Hippocampal formation (tissue), 2 donors: ENCODE measurements around the gene TMEM266.

Experiments used
- DNase-seq, 2 donors: peaks; one replicate each; lab custom pipeline; 2025; lab: John Stamatoyannopoulos, UW

TMEM266 gene

DNA sequence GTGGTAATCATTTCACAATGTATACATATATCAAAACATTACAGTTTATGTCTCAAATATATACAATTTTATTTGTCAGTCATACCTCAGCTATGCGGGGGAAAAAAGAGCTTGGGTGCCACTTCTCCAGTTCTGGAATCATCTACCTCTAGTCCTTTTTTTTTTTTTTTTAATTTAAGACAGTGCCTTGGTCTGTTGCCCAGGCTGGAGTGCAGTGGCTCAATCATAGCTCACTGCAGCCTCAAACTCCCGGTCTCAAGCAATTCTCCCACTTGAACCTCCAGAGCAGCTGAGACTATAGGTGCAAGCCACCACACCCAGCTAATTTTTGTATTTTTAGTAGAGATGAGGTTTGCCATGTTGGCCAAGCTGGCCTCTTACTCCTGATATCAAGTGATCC is 67.4 kb downstream of the TMEM266 start:
- no peak for DNase-seq

GRCh38 chr15:76127880-76128279 is 68.1 kb downstream of the TMEM266 start:
- DNase-seq: no peak

DNA sequence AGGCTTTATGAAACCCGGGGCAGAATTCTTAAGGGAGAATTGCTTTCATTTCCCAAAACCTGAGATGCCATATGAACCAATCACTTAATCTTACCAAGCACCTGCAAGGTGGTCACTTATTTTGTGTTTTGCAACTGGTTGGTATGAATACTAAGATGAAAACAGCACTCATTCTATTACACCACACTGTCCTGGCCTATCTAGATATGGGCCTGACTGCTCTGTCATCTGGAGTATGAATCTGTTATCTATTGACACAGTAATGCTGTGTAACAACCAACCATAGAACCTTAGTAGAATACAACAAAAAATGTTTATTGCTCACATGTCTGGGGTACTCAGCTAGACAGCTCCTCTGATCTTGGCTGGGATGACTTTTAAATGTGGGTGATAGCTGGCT is 74.8 kb downstream of the TMEM266 start:
- DNase-seq: no peak

- DNase-seq: no peak
Observed at GRCh38 chr15:76135516-76135915, 75.7 kb downstream of the TMEM266 start.

DNA sequence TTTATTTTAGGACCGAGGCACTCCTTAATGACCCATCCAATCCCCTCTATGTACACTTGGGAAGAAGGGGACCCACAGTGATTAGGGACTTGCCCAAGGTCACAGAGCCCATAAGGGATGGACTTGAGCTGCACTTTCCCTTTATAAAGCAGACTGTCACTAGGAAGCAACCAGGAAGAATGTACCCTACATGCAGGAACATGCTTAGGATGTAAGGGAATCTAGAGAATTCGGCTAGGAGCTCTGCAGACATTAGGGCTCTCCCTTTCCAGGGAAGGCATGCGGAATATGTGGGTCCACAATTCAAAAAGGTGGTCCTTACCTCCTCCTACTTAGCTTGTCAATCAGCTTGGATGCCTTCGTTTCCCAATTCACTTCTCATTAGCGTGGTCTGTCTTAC is 78.7 kb downstream of the TMEM266 start:
- no peak for DNase-seq

GRCh38 chr15:76139368-76140073 is 79.7 kb downstream of the TMEM266 start:
- peak; percentile 27 to 46 for DNase-seq

GRCh38 chr15:76140074-76140464 is 80.3 kb downstream of the TMEM266 start:
- no peak for DNase-seq

GRCh38 chr15:76146812-76147211 is 87.0 kb downstream of the TMEM266 start:
- no peak for DNase-seq

DNA sequence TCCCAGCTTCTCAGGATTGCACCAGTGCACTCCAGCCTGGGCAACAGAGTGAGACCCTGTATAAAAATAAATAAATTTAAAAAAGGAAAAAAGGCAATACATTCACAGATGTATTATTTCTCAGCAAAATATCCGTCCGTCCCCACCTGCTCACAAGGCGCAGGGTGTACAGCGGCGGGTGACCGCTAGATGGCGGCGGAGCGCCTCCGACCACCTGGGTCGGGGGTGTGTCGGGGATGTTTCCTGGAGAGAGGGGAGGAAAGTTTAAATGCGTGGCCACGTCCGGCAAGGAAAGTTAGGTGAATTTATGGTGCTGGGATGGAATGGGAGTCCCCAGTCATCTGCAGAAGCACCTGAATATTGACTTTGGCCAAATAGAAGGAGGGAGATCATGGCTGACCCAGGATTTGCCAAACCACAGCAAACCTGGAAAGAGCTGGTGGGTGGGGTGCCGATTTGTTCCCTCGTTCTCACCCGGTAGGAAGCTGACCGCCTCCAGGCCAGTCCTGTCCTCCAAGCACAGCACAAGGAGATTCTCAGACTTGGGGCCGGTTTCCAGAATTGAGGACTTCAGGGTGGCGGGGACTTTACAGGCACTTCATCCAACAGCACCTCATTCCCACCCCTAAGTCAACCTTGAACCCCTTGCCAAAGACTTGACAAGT is 88.3 kb downstream of the TMEM266 start:
- no peak for DNase-seq

GRCh38 chr15:76149291-76149915 is 89.6 kb downstream of the TMEM266 start:
- DNase-seq: peak in 1 of 2 donors; percentile 8

DNA sequence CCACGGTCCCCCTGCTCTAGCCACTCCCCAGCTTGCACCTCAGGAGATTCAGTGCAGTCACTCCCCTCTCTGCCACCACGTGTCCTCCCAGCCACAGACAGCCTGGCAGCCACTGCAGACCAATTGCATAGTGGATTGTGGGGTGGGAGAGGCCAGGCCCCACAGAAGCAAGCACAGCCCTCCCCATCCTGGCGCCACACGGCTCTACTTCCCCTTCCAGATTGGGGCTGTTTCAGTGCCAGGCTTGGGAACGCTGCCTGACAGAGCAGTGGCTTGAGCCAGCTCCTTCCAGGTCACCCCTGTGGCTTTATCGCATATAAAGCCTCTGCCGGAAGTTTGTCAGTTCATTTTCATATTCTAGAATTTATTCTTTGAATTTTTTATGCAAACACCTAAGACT is 90.7 kb downstream of the TMEM266 start:
- peak in 1 of 2 donors; percentile 25 for DNase-seq

DNA sequence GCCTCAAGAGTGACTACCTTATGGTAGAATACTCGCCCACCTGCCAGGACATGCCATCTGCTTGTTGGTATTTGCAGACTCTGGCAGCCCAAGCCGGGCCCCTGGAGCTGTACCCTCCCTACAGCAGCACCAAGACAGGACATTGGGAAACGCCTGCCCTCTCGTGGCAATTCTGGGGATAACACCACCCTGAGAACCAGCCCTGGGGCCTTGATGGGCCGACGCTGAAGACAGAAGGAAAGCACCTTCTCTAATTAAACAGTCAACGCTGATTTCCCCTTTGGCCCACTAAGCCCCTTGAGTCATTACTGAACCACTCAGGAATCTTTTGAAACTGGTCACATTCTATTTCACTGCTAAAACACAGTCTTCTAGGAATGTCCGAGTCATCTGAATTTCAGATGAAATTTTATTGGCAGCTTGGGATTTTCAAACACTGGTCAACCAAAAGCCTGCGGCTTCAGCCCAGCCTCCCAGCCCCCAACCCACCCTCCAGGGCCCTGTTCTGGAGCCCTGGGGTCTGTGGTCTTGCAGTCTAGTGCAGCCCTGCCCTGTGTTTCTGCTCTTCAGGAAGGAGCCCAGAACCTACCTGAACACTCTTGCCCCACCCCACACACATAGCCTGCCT is 91.3 kb downstream of the TMEM266 start:
- DNase-seq: peak; percentile 14 to 54

GRCh38 chr15:76151599-76151974 is 91.8 kb downstream of the TMEM266 start:
- DNase-seq: no peak

GRCh38 chr15:76152197-76152596 is 92.4 kb downstream of the TMEM266 start:
- DNase-seq: no peak

GRCh38 chr15:76153241-76154197 is 93.7 kb downstream of the TMEM266 start:
- no peak for DNase-seq

DNA sequence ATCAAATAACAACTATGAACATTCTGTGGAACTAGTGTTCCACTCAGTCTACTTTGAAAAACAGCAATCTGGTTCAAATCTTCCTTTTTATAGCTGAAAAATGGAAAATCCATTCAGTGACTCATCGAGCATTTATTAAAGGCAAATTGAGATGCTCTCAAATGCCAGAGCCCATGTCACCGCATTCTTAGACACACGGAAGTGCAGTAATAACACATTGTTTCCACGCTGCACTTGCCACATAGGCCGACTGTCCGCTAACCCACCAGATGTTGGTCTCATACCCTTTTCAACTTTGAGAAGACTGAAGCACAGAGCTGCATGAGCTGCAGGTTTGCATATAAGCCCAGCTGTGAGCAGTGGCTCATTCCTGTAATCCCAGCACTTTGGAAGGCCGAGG is 95.9 kb downstream of the TMEM266 start:
- no peak for DNase-seq

GRCh38 chr15:76158226-76158625 is 98.4 kb downstream of the TMEM266 start:
- no peak for DNase-seq

- no peak for DNase-seq
Observed at GRCh38 chr15:76158815-76159214, 99.0 kb downstream of the TMEM266 start.

DNA sequence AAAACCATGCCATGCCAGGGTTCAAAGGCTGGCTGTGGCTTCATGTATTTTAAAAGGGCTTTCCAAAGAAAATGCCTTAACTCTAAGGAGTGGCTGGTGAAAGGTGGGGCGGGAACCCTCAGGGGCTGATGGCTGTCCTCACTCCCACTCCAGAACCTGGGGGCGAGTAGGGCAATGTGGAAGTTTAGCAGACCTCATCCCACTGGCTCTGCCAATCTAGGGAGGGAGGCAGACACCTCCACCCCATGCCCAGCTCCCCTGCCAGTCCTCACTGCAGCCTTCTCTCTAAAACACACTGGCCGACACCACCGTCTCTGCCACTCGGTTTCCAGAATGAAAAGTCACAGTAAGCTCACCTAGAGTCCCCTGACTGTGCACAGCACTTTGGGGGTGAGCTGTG is 99.5 kb downstream of the TMEM266 start:
- no peak for DNase-seq

DNA sequence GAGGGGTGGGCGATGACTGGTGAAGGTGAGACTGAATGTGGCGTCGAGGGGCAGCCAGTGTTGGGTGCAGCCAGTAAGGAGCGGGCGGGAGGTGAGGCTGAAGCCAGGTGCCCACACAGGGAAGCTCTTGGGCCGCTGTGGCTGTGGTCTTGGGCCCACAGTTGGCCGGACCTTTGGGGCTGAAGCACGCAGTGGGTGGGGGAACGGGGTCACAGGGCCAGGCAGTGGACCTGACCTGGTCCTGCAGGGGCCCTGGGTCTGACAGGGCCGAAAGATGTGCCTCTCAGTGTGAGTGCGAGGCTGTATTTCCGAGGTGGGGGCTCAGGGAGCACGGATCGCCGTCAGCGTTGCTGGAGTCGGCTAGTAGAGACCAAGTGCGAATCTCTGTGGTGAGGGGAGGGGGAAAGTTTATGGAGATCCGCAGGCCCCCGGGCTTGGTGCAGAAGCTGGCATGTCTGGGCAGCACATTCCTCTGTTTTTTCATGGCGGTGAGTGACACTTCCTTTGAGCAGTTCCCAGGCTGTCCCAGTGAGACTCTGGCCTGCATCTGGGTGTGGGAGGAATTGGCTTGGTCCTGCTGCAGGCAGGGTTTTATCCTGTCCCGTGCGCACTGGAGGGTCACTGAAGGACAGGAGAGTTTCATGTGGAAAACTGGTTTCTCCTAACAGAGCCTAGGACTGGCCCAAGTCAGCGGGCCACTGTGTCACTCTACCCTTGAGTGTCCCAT is 100.8 kb downstream of the TMEM266 start:
- DNase-seq: no peak
